Sciatic nerve (tissue), 2 donors: ENCODE results near the gene GAS2L3. TPM values are rescaled to one million over a fixed set of nuclear protein-coding genes. Genes with fewer than 3 reads are reported as not detected.

Source experiments
- ATAC-seq: fragments of 200-7000 bp; cut with Tn5 transposase; one replicate; pipeline ENCODE4 v1.9.1; 2020; ENCODE audit warnings: mild to moderate bottlenecking, moderate library complexity
- DNase-seq: peaks from one replicate; pipeline ENCODE4 v3.0.0-alpha.2; 2020; ENCODE audit warnings: low spot score
- intact Hi-C: fragments of 100-400 bp; cut with DNase I; formaldehyde crosslinking; loops from one replicate; pipeline ENCODE4 v1.14.2; 2022
- total RNA-seq: library from RNA; stranded (reverse); fragmentation: NEBNext Ultra II Directional; extraction: Animal tissue kit (Norgen Biotek cat#: 25700); gene quantifications from one replicate; pipeline ENCODE4 v1.2.1, GENCODE V29; 2021
- donor health status: DM: no; HTN: no; CAD: no.
- donor health status: DM: no; HTN: no; CAD: no.

Gene GAS2L3
- total RNA-seq, 1 donor from 2014 or later, result 232 TPM

- DNase-seq (no peak), ATAC-seq (no peak)
- intact Hi-C loops, result no loop called here
Measured at GRCh38 chr12:100651108-100651507, 77.6 kb downstream of the GAS2L3 start.

DNA sequence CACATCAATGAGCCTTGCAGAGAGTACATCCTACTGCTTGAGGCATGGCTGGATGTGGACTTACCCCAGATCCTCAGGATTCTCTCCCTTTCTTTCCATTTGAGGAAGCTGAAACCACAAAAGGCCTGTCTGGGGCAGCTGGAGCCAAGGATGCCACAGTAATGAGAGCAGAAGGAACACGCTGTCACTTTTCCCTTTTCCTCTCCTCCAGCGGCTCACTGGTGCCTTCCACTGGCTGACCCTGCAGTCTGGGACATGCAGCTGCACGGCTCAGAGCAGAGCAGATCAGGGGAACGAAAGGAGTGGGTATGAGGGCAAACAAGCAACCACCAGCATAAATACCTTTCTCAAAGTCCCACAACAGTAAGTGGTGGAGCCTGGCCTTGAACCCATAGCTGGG lies 78.2 kb downstream of the GAS2L3 start:
- intact Hi-C loops, result no loop called here
- ATAC-seq, result peak; percentile 24
- DNase-seq, result no peak

DNA sequence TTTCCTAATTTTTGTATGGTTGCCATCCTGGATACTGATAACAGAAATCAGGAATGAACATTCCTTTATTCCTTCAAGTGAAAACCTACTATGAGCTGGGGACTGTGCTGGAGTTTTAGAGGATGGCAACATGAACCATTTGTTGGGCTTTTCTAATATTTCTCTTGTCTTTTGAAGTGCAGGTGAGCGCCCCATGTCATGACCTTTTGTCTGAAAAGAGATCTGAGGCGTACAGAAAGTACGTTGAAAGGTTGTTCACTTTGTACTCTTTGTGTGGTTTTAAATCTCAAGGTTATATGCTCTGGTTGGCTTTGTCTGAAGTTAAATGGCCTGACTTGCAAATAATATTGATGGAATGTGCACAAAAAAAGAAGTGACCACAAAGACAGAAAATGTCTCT lies 79.0 kb downstream of the GAS2L3 start:
- intact Hi-C loops, result no loop called here
- DNase-seq, result no peak
- ATAC-seq, result no peak

DNA sequence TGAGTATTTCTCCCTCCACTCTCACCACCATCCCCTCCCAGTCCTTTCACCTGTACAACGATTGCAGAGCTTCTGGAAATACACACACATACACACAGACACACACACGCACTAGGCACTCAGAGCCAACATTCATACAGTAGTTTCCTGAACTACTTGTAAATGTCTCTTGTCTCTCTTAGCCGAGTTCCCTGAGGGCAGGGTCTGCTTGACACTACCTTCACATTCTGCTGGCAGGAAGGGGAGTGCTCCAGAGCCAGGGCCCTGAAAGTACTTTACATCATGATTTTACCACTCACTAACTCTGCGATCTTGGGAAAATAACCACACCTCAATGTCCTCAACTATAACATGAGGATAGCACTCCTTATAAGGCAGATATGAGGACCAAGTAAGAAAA lies 82.7 kb downstream of the GAS2L3 start:
- ATAC-seq (no peak), DNase-seq (no peak)
- intact Hi-C loops, result no loop called here

DNA sequence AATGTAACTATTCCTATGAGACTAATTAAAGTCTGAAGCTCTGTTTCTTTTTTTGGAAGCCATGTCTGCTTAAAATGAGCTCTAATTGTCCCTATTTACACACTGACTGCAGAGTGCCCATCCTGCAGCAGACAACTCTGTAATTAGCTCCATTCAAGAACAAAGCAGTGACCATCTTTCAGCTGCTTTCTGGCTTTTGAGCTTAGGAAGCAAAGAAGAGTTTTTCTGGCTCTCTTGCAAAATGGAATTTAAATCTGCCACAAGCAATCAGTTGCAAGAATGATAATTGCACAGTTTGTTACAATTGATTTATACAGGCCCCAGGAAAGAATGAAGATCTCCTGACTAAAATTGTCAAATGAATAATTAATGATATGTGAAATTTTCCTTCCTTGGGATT lies 83.4 kb downstream of the GAS2L3 start:
- intact Hi-C loops, result no loop called here
- no peak for ATAC-seq
- DNase-seq, result no peak

DNA sequence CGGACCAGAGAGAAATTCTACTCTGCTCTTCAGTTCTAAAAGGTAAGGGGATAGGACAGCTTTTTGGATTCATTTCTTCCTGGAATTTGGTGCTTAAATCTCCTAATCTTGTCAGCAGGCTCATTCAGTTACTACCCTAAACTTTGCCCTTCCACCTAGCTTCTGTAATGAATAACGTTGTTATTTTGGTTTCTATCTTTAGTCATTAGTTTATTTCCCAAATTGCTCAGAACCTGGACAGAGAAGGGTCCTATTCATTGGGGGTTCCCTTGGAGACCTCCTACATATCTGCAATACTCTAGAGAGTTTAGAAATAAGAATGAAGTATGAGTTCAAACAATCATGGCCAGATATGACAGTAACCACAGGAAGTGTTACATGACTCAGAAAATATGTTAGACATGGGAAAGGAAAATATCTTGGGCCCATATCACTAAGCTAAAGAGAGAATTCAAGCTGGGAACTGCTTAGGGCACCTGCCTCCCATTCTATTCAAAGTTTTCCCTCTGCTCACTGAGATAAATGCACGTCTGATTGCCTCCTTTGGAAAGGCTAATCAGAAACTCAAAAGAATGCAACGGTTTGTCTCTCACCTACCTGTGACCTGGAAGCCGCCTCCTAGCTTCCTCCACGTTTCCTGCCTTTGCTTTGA lies 87.9 kb downstream of the GAS2L3 start:
- ATAC-seq, result no peak

GRCh38 chr12:100666588-100666987 lies 93.1 kb downstream of the GAS2L3 start:
- DNase-seq, result no peak
- ATAC-seq, result no peak
- intact Hi-C loops, result no loop called here

More for the DNA sequence above, 87.9 kb downstream of the GAS2L3 start:
- intact Hi-C loops, result no loop called here
- no peak for DNase-seq

DNA sequence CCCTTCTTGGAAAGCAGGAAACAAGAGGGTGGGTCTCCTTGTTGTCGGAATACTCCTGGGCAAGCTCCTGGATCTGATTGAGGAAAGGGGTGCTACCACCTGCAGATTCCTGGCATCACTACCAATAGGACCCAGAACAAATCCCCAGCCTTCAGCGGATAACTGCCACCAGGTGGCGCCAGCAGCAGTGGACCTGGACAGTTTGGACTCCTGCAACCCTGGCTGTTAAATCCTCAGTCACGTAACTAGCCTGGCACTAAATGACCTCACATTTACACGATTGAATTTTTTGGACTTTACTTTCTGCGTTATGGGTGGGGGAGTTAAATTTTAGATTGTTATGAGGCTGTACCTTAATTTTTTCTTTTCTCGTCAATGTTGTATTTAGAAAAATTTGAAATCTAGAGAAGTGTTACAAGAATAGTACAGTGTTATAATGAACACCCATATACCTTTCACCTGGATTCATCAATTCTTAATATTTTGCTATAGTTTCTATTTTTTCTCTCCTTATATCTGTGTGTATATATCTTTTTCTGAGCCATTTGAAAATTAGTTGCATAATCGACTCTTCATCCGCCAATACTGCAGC lies 95.6 kb downstream of the GAS2L3 start:
- DNase-seq (peak; percentile 79), ATAC-seq (peak; percentile 65)
- intact Hi-C loops, result no loop called here

- DNase-seq (no peak), ATAC-seq (no peak)
- intact Hi-C loops, result no loop called here
Measured at GRCh38 chr12:100669922-100670321, 96.4 kb downstream of the GAS2L3 start.

DNA sequence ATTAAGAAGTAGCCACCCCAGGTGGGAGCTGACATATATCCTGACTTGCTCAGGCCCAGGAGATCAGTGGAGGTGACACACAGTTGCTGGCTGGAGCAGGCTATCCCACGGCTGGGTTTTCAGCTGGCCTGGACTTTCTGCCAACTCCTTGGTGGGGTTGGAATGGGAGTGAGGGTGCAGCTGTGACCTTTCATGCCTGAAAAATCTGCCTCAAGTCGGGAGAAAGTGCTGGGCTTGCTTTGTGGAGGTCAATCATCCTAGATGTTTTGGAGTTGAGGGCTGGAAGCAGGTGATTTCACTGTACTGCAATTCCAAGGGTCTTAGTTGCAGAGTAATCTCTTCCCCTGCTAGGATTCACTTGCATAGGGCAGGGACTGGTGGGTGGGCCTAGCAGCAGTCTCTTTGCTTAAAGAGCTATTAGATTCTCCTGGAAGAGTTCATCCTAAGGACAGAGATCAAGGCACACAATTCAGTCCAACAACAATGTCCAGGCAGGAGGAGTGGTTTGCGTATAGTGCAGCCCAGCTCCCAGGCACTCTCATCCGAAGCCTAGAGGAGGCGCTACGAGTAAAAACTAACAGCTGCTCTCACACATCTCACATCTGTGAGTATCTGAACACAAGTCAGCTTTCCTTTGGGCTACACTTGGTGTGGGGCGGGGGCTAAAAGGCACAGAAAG lies 98.1 kb downstream of the GAS2L3 start:
- DNase-seq (no peak), ATAC-seq (no peak)
- intact Hi-C loops, result no loop called here

DNA sequence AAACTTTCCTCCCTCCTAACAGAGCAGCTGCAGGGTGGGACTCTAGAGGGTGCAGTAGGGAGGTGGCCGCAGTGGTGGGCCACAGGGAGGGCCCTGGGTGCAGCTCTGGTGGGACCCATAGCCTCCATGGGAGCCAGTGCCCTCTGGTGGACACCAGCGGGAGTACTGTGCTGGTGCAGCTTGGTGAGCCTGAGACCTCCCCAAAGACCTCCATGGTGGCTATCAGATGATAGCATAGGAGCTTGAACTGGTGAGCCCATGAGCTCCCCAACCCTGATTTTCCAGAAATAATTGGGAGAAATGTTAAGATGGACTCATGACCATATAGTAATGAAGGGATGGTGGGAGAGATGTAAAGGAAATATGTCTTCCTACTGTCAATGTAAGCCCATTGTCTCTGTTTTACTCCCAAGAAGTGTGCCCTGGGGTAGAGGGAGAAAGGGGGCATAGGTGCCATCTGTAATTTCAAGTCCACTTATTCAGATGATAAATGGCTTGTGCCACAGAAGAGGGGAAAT lies 98.7 kb downstream of the GAS2L3 start:
- intact Hi-C loops, result no loop called here
- ATAC-seq (peak; percentile 41), DNase-seq (no peak)

- DNase-seq (no peak), ATAC-seq (no peak)
- intact Hi-C loops, result no loop called here
Measured at GRCh38 chr12:100674036-100674888, 100.8 kb downstream of the GAS2L3 start.

Other genes starting within 250 kb of the GAS2L3 start
- not detected for gene SLC17A8, start 216.6 kb upstream of the GAS2L3 start, total RNA-seq
- 0.13 TPM for gene NR1H4, start 99.8 kb upstream of the GAS2L3 start, total RNA-seq
- gene ANO4, start 221.1 kb downstream of the GAS2L3 start, total RNA-seq, result 1.7 TPM